ENCODE data around the gene DENND10.
"Not testable (repeated sequence)": the region's sequence is repeated elsewhere in the genome, so short reads cannot be mapped to it uniquely, and the experiment has no call there.

DNA sequence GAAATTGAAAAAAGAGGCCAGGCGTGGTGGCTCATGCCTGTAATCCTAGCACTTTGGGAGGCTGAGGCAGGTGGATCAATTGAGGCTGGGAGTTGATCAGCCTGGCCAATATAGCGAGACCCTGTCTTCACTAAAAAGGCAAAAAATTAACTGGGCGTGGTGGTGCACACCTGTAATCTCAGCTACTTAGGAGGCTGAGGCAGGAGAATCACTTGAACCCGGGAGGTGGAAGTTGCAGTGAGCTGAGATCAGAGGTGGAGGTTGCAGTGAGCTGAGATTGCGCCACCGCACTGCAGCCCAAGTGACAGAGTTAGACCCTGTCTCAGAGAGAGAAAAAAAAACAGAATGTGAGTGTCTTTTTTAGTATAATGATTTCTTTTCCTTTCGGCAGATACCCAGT is 2.0 kb downstream of the DENND10 start:
- TF ChIP-seq, protein P1, sequence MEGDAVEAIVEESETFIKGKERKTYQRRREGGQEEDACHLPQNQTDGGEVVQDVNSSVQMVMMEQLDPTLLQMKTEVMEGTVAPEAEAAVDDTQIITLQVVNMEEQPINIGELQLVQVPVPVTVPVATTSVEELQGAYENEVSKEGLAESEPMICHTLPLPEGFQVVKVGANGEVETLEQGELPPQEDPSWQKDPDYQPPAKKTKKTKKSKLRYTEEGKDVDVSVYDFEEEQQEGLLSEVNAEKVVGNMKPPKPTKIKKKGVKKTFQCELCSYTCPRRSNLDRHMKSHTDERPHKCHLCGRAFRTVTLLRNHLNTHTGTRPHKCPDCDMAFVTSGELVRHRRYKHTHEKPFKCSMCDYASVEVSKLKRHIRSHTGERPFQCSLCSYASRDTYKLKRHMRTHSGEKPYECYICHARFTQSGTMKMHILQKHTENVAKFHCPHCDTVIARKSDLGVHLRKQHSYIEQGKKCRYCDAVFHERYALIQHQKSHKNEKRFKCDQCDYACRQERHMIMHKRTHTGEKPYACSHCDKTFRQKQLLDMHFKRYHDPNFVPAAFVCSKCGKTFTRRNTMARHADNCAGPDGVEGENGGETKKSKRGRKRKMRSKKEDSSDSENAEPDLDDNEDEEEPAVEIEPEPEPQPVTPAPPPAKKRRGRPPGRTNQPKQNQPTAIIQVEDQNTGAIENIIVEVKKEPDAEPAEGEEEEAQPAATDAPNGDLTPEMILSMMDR (conservative IDR thresholded peaks at IDR 0.05), result not testable (repeated sequence)
- not testable (repeated sequence) for TF ChIP-seq ZFX (IDR thresholded peaks at IDR 0.05)

Data from C4-2B (cell line).